ENCODE measurements around the gene ZYX.

ZYX gene

DNA sequence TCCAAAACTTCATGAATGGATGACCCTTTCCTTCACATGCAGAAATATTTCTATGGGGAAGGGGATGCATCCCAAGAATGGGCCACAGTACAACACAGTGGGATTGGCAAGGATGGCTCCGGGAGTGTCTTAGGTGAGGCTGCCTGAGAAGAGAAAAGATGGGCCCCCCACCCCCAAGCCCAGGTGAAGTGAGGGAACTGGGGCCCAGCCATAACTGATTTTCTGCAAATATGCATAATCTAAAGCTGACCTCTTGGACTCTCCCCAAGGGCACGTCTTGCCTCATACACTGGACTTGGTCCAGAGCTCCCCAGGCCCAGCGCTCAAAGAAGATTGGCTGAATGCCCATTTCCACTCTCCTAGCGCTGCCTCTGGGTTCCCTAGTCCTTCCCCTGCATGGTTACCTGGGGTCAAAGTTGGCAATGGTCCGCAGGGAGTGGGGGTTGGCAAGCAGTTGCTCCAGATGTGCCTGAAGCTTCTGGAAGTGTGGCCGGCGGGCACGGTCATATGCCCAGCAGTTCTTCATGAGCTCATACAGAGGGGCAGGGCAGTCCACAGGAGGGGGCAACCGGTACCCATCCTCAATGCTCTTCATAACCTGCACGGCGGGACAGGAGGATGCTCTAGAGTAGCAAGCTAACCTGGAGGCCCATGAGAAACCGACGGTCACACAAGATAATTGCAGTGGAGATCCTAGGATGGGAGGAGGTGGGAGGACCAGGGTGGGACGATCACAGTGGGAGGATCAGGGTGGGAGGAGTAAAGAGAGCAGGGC lies 12.3 kb downstream of the ZYX start:
- no peak overlapping the region for H3K4ac ChIP-seq (ENCODE audit: low read length)
- H3K27me3 ChIP-seq (ENCODE audit: control insufficient read depth in 3 of 3, insufficient read depth in 3 of 3, low read depth in 1 of 3, low read length in 3 of 3), result no peaks in the 10 kb centered on the region
- no peak overlapping the region for H2BK120ac ChIP-seq (ENCODE audit: low read depth, low read length)
- no CpG with 5 or more reads among the region's 14 CpGs for WGBS, 2 donors (ENCODE audit: extremely low coverage in 2 of 2, insufficient read length in 2 of 2, insufficient replicate concordance in 1 of 2)
- no peak overlapping the region for H2AK5ac ChIP-seq (ENCODE audit: low read depth, low read length)
- H4K91ac ChIP-seq (ENCODE audit: low read depth, low read length, poor library complexity), result no peak overlapping the region
- peaks cover 36 to 49% of the 10 kb centered on the region in 2 donors for H3K36me3 ChIP-seq (replicated peaks in 1 of 2; ENCODE audit: control insufficient read depth in 2 of 2, insufficient read depth in 2 of 2, low read length in 2 of 2)
- no peak overlapping the region for H3K9ac ChIP-seq (ENCODE audit: low read depth, low read length, poor library complexity)
- H3K27ac ChIP-seq (replicated peaks; ENCODE audit: low read length), result no peak overlapping the region
- no peak overlapping the region for H2BK15ac ChIP-seq (ENCODE audit: low read length)
- H3K4me1 ChIP-seq (ENCODE audit: control insufficient read depth in 2 of 2, insufficient read depth in 1 of 2, low read depth in 1 of 2, low read length in 2 of 2), result peaks cover 0 to 3% of the 10 kb centered on the region in 2 donors
- H2BK12ac ChIP-seq (ENCODE audit: low read length), result no peak overlapping the region
- H3K23ac ChIP-seq (ENCODE audit: low read depth, low read length, poor library complexity), result peak overlapping the region; percentile 34
- H3K4me3 ChIP-seq (ENCODE audit: low read length in 2 of 2), result peak overlapping the region in 1 of 2 donors; percentile 30
- no peak for DNase-seq (ENCODE audit: low spot score)
- H2AFZ ChIP-seq (ENCODE audit: low read length), result no peak overlapping the region
- no peaks in the 10 kb centered on the region for H3K9me3 ChIP-seq (replicated peaks in 1 of 2; ENCODE audit: control insufficient read depth in 2 of 2, insufficient read depth in 1 of 2, low read depth in 1 of 2, low read length in 2 of 2)
- H3K18ac ChIP-seq (ENCODE audit: low read length), result no peak overlapping the region
- H2BK5ac ChIP-seq (ENCODE audit: low read length), result no peak overlapping the region
- no peak overlapping the region for H3K14ac ChIP-seq (ENCODE audit: low read length)
- H4K8ac ChIP-seq (ENCODE audit: low read depth, low read length), result peak overlapping the region; percentile 72
- no peak overlapping the region for H3K4me2 ChIP-seq (ENCODE audit: insufficient read depth, low read length, poor library complexity, severe bottlenecking)
- peaks cover under 1% of the 10 kb centered on the region for H3K79me1 ChIP-seq (ENCODE audit: low read depth, low read length)

DNA sequence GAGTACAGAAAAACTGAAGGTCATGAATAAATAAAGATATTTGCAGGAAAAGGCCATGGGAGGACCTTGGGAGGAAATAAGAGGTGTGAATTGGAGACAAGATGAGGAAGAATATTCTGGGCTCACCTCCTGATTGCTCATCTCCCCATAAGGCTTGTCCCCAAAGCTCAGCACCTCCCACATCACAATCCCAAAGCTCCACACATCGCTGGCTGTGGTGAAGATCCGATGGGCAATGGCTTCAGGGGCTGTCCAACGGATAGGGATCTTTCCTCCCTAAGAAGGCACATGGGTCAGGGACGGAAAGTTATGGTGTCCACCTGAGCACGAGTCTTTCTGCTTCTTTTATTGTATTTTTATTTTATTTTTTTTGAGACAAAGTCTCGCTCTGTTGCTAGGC lies 12.9 kb downstream of the ZYX start:
- Histone ChIP-seq H2BK15ac (ENCODE audit: low read length) (no peak overlapping the region), H3K36me3 (replicated peaks in 1 of 2; ENCODE audit: control insufficient read depth in 2 of 2, insufficient read depth in 2 of 2, low read length in 2 of 2) (peaks cover 30 to 43% of the 10 kb centered on the region in 2 donors), H3K23ac (ENCODE audit: low read depth, low read length, poor library complexity) (no peak overlapping the region), H3K9me3 (replicated peaks in 1 of 2; ENCODE audit: control insufficient read depth in 2 of 2, insufficient read depth in 1 of 2, low read depth in 1 of 2, low read length in 2 of 2) (no peaks in the 10 kb centered on the region), H3K4me1 (ENCODE audit: control insufficient read depth in 2 of 2, insufficient read depth in 1 of 2, low read depth in 1 of 2, low read length in 2 of 2) (peaks cover 0 to 3% of the 10 kb centered on the region in 2 donors), H4K91ac (ENCODE audit: low read depth, low read length, poor library complexity) (no peak overlapping the region), H2AK5ac (ENCODE audit: low read depth, low read length) (no peak overlapping the region), H3K9ac (ENCODE audit: low read depth, low read length, poor library complexity) (no peak overlapping the region), H2BK5ac (ENCODE audit: low read length) (no peak overlapping the region), H3K4me3 (ENCODE audit: low read length in 2 of 2) (no peak overlapping the region), H4K8ac (ENCODE audit: low read depth, low read length) (no peak overlapping the region), H3K18ac (ENCODE audit: low read length) (no peak overlapping the region), H2BK12ac (ENCODE audit: low read length) (no peak overlapping the region), H3K4me2 (ENCODE audit: insufficient read depth, low read length, poor library complexity, severe bottlenecking) (no peak overlapping the region), H2AFZ (ENCODE audit: low read length) (no peak overlapping the region), H2BK120ac (ENCODE audit: low read depth, low read length) (no peak overlapping the region), H3K27me3 (ENCODE audit: control insufficient read depth in 3 of 3, insufficient read depth in 3 of 3, low read depth in 1 of 3, low read length in 3 of 3) (no peaks in the 10 kb centered on the region), H3K27ac (replicated peaks; ENCODE audit: low read length) (no peak overlapping the region), H3K4ac (ENCODE audit: low read length) (no peak overlapping the region), H3K79me1 (ENCODE audit: low read depth, low read length) (no peaks in the 10 kb centered on the region), H3K14ac (ENCODE audit: low read length) (no peak overlapping the region)
- no peak for DNase-seq (ENCODE audit: low spot score)
- no CpG with 5 or more reads among the region's 6 CpGs for WGBS, 2 donors (ENCODE audit: extremely low coverage in 2 of 2, insufficient read length in 2 of 2, insufficient replicate concordance in 1 of 2)

GRCh38 chr7:143394777-143395176 lies 13.6 kb downstream of the ZYX start:
- no CpG with 5 or more reads among the region's 6 CpGs for WGBS, 2 donors (ENCODE audit: extremely low coverage in 2 of 2, insufficient read length in 2 of 2, insufficient replicate concordance in 1 of 2)
- Histone ChIP-seq H2BK12ac (ENCODE audit: low read length) (no peak overlapping the region), H3K4me1 (ENCODE audit: control insufficient read depth in 2 of 2, insufficient read depth in 1 of 2, low read depth in 1 of 2, low read length in 2 of 2) (peaks cover 0 to 3% of the 10 kb centered on the region in 2 donors), H3K27me3 (ENCODE audit: control insufficient read depth in 3 of 3, insufficient read depth in 3 of 3, low read depth in 1 of 3, low read length in 3 of 3) (no peaks in the 10 kb centered on the region), H2BK5ac (ENCODE audit: low read length) (no peak overlapping the region), H3K23ac (ENCODE audit: low read depth, low read length, poor library complexity) (no peak overlapping the region), H3K79me1 (ENCODE audit: low read depth, low read length) (no peaks in the 10 kb centered on the region), H3K4me3 (ENCODE audit: low read length in 2 of 2) (no peak overlapping the region), H3K9ac (ENCODE audit: low read depth, low read length, poor library complexity) (peak overlapping the region; percentile 32), H3K4me2 (ENCODE audit: insufficient read depth, low read length, poor library complexity, severe bottlenecking) (no peak overlapping the region), H2BK15ac (ENCODE audit: low read length) (no peak overlapping the region), H4K91ac (ENCODE audit: low read depth, low read length, poor library complexity) (no peak overlapping the region), H3K18ac (ENCODE audit: low read length) (no peak overlapping the region), H3K4ac (ENCODE audit: low read length) (peak overlapping the region; percentile 13), H2BK120ac (ENCODE audit: low read depth, low read length) (no peak overlapping the region), H2AFZ (ENCODE audit: low read length) (no peak overlapping the region), H2AK5ac (ENCODE audit: low read depth, low read length) (no peak overlapping the region), H3K14ac (ENCODE audit: low read length) (no peak overlapping the region), H3K36me3 (replicated peaks in 1 of 2; ENCODE audit: control insufficient read depth in 2 of 2, insufficient read depth in 2 of 2, low read length in 2 of 2) (peaks cover 22 to 36% of the 10 kb centered on the region in 2 donors), H3K9me3 (replicated peaks in 1 of 2; ENCODE audit: control insufficient read depth in 2 of 2, insufficient read depth in 1 of 2, low read depth in 1 of 2, low read length in 2 of 2) (no peaks in the 10 kb centered on the region), H3K27ac (replicated peaks; ENCODE audit: low read length) (no peak overlapping the region), H4K8ac (ENCODE audit: low read depth, low read length) (no peak overlapping the region)
- no peak for DNase-seq (ENCODE audit: low spot score)

- no peak overlapping the region for H4K8ac ChIP-seq (ENCODE audit: low read depth, low read length)
- H3K27me3 ChIP-seq (ENCODE audit: control insufficient read depth in 3 of 3, insufficient read depth in 3 of 3, low read depth in 1 of 3, low read length in 3 of 3), result no peaks in the 10 kb centered on the region
- H3K14ac ChIP-seq (ENCODE audit: low read length), result no peak overlapping the region
- peaks cover 16 to 29% of the 10 kb centered on the region in 2 donors for H3K36me3 ChIP-seq (replicated peaks in 1 of 2; ENCODE audit: control insufficient read depth in 2 of 2, insufficient read depth in 2 of 2, low read length in 2 of 2)
- peaks cover 0 to 3% of the 10 kb centered on the region in 2 donors for H3K4me1 ChIP-seq (ENCODE audit: control insufficient read depth in 2 of 2, insufficient read depth in 1 of 2, low read depth in 1 of 2, low read length in 2 of 2)
- no peak for DNase-seq (ENCODE audit: low spot score)
- no peak overlapping the region for H2BK12ac ChIP-seq (ENCODE audit: low read length)
- H3K18ac ChIP-seq (ENCODE audit: low read length), result no peak overlapping the region
- H3K4me3 ChIP-seq (ENCODE audit: low read length in 2 of 2), result peak overlapping the region in 1 of 2 donors; percentile 52
- H4K91ac ChIP-seq (ENCODE audit: low read depth, low read length, poor library complexity), result no peak overlapping the region
- H3K9ac ChIP-seq (ENCODE audit: low read depth, low read length, poor library complexity), result peak overlapping the region; percentile 32
- H2BK15ac ChIP-seq (ENCODE audit: low read length), result no peak overlapping the region
- H2AK5ac ChIP-seq (ENCODE audit: low read depth, low read length), result no peak overlapping the region
- WGBS, 2 donors (ENCODE audit: extremely low coverage in 2 of 2, insufficient read length in 2 of 2, insufficient replicate concordance in 1 of 2), result no CpG with 5 or more reads among the region's 21 CpGs
- H3K4ac ChIP-seq (ENCODE audit: low read length), result peak overlapping the region; percentile 13
- no peaks in the 10 kb centered on the region for H3K79me1 ChIP-seq (ENCODE audit: low read depth, low read length)
- H3K9me3 ChIP-seq (replicated peaks in 1 of 2; ENCODE audit: control insufficient read depth in 2 of 2, insufficient read depth in 1 of 2, low read depth in 1 of 2, low read length in 2 of 2), result no peaks in the 10 kb centered on the region
- H2AFZ ChIP-seq (ENCODE audit: low read length), result no peak overlapping the region
- H2BK120ac ChIP-seq (ENCODE audit: low read depth, low read length), result no peak overlapping the region
- H3K4me2 ChIP-seq (ENCODE audit: insufficient read depth, low read length, poor library complexity, severe bottlenecking), result no peak overlapping the region
- H2BK5ac ChIP-seq (ENCODE audit: low read length), result no peak overlapping the region
- no peak overlapping the region for H3K27ac ChIP-seq (replicated peaks; ENCODE audit: low read length)
- H3K23ac ChIP-seq (ENCODE audit: low read depth, low read length, poor library complexity), result no peak overlapping the region
Measured at GRCh38 chr7:143395187-143396149, 14.3 kb downstream of the ZYX start.

Measured in neuronal stem cell (in vitro differentiated cells).